ENCODE data around the gene UGCG. TPM values are rescaled to one million over a fixed set of nuclear protein-coding genes. Genes with fewer than 3 reads are reported as not detected.

UGCG gene
- total and polyA plus RNA-seq, 2 of the 4 experiments (the other 2 are of a cell fraction): 84.2 to 104 TPM

DNA sequence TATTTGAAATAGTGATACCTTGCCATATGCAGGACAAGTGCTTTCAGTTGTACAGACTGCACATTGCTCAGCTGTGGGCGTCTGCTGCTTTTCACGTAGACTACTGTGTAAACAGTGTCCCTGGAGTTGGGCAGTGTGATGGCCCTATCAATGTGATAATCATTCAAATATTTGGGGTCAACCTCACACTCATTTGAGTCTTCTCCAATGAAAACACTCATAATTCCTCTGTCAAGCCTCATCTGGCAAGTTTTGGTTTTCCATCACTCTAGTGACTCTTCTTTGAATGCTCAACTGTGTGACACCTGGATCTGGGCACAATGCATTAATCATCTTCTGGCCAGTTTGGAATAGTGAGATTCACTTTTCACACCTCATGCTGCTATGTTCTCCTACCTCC lies 64.4 kb downstream of the UGCG start:
- peaks cover 26% of the 10 kb centered on the region for H3K4me1 ChIP-seq (ENCODE audit: control insufficient read depth, insufficient read depth, low read length)
- no TSS peak for BruUV-seq (replicated peaks)
- TF ChIP-seq MAZ (IDR thresholded peaks at IDR 0.05; ENCODE audit: borderline replicate concordance, low read depth, low read length): no peak
- H2AK9ac ChIP-seq (replicated peaks; ENCODE audit: low read depth, low read length, poor library complexity): no peak overlapping the region
- DNase-seq (peak; percentile 79), ATAC-seq (ENCODE audit: low read depth) (no peak)
- peak overlapping the region; percentile 33; the same call in 1 of the 2 replicates for H4K5ac ChIP-seq (ENCODE audit: low read depth, low read length)
- H3K56ac ChIP-seq (ENCODE audit: extremely low read depth, insufficient read depth, low read length): no peak overlapping the region
- WGBS, 2 experiments (ENCODE audit: extremely low coverage in 2 of 2, insufficient read length in 1 of 2): no CpG with 5 or more reads among the region's 2 CpGs
- no peaks in the 10 kb centered on the region for H3K9me3 ChIP-seq (ENCODE audit: control insufficient read depth, insufficient read depth, low read length)
- H3K4ac ChIP-seq (ENCODE audit: low read depth, low read length): peak overlapping the region; percentile 26; the same call in 1 of the 2 replicates
- peak overlapping the region; percentile 81; the same call in 1 of the 2 replicates for H3K18ac ChIP-seq (ENCODE audit: low read depth, low read length)
- H3K4me3 ChIP-seq (ENCODE audit: insufficient read depth, low read depth, low read length): no peak overlapping the region
- in situ Hi-C loops (cut with MboI; ENCODE audit: low sequenced_read_pairs) (loop anchor here (5.0 kb wide), 1 partner anchor 91 kb away; no protein-coding TSS in a partner anchor), intact Hi-C loops (cut with micrococcal nuclease) (no loop called here), dilution Hi-C loops (cut with HindIII; ENCODE audit: low sequenced_read_pairs, unreplicated experiment) (no loop called here)
- H3K79me1 ChIP-seq (ENCODE audit: low read depth in 1 of 2, low read length in 2 of 2): peaks cover 0 to 10% of the 10 kb centered on the region in 2 experiments; a peak in 3 of 4 replicates
- no peak overlapping the region for H3K27ac ChIP-seq (ENCODE audit: insufficient read depth, low read length)
- no peaks in the 10 kb centered on the region for H4K20me1 ChIP-seq (ENCODE audit: insufficient read depth, low read length)
- no peaks in the 10 kb centered on the region for H3K27me3 ChIP-seq (ENCODE audit: control insufficient read depth, insufficient read depth, low read length)
- peak overlapping the region; percentile 21; the same call in 1 of the 2 replicates for H4K91ac ChIP-seq (ENCODE audit: insufficient read depth, low read depth, low read length)
- no peak overlapping the region for H3K4me2 ChIP-seq (ENCODE audit: low read depth, low read length)
- H3K23ac ChIP-seq (ENCODE audit: low read depth, low read length): 0 out of 2 replicates have a peak overlapping the region, but pooled peaks have one; percentile 15
- no peak overlapping the region for H3K9ac ChIP-seq (ENCODE audit: low read depth, low read length)
- H2BK5ac ChIP-seq (ENCODE audit: low read depth, low read length, poor library complexity, severe bottlenecking): peak overlapping the region; percentile 55
- POLR2A ChIA-PET (ENCODE audit: unreplicated experiment): no interaction called here
- H3K36me3 ChIP-seq (ENCODE audit: control insufficient read depth, insufficient read depth, low read length): no peaks in the 10 kb centered on the region
- no peak overlapping the region for H2AFZ ChIP-seq (replicated peaks; ENCODE audit: low read length, poor library complexity)
- peaks cover 14% of the 10 kb centered on the region for H3K9me1 ChIP-seq (ENCODE audit: insufficient read depth, low read length)
- 0 out of 2 replicates have a peak overlapping the region, but pooled peaks have one; percentile 10 for H3K14ac ChIP-seq (replicated peaks; ENCODE audit: low read depth, low read length)
- H2AK5ac ChIP-seq (ENCODE audit: low read depth, low read length): peak overlapping the region; percentile 43
- H2BK15ac ChIP-seq (ENCODE audit: low read depth, low read length): peak overlapping the region; percentile 90
- peak overlapping the region; percentile 48; the same call in 1 of the 2 replicates for H2BK20ac ChIP-seq (ENCODE audit: low read depth, low read length)
- peak overlapping the region; percentile 68; the same call in 1 of the 2 replicates for H2BK120ac ChIP-seq (ENCODE audit: low read depth, low read length)
- CTCF ChIA-PET: no interaction called here
- peak overlapping the region; percentile 23 to 54; a peak in 3 of 4 replicates for H4K8ac ChIP-seq (ENCODE audit: low read depth in 2 of 2, low read length in 2 of 2)
